Endodermal cell (in vitro differentiated cells): ENCODE results near the gene TSPAN3. TPM values are rescaled to one million over a fixed set of nuclear protein-coding genes. Genes with fewer than 3 reads are reported as not detected.

Experiments
- DNase-seq: peaks from one replicate; pipeline ENCODE4 v3.0.0-alpha.2; 2017
- H3K27ac ChIP-seq: 2 replicates; pipeline ENCODE4 v1.5.1; 2013; ENCODE audit warnings: mild to moderate bottlenecking, low read depth, low read length, moderate library complexity
- H3K27me3 ChIP-seq: 2 replicates; pipeline ENCODE4 v1.6.1; 2013; ENCODE audit warnings: mild to moderate bottlenecking, low read length, moderate library complexity; ENCODE audit not compliant: insufficient read depth, control insufficient read depth, poor library complexity, severe bottlenecking
- H3K36me3 ChIP-seq: 2 replicates; pipeline ENCODE4 v1.7.0; 2013; ENCODE audit warnings: mild to moderate bottlenecking, low read length, moderate library complexity; ENCODE audit not compliant: control insufficient read depth, insufficient read depth
- H3K4me1 ChIP-seq: one replicate; pipeline ENCODE4 v1.7.0; 2013; ENCODE audit warnings: low read length; ENCODE audit not compliant: control insufficient read depth, insufficient read depth
- H3K4me3 ChIP-seq: 2 replicates; pipeline ENCODE4 v1.5.1; 2013; ENCODE audit warnings: mild to moderate bottlenecking, low read length, moderate library complexity
- H3K9ac ChIP-seq: 2 replicates; pipeline ENCODE4 v1.6.1; 2013; ENCODE audit warnings: mild to moderate bottlenecking, low read length, moderate library complexity; ENCODE audit not compliant: poor library complexity, severe bottlenecking; ENCODE audit errors: extremely low read depth
- H3K9me3 ChIP-seq: 2 replicates; pipeline ENCODE4 v1.6.1; 2013; ENCODE audit warnings: mild to moderate bottlenecking, low read length, moderate library complexity; ENCODE audit not compliant: control insufficient read depth
- H3K27ac Mint-ChIP-seq: 2 replicates; pipeline ENCODE4 v1.8.0; 2020; ENCODE audit warnings: mixed read lengths
- H3K27me3 Mint-ChIP-seq: 2 replicates; pipeline ENCODE4 v1.8.0; 2021; ENCODE audit warnings: mild to moderate bottlenecking, mixed read lengths; ENCODE audit not compliant: insufficient read depth
- H3K36me3 Mint-ChIP-seq: 2 replicates; pipeline ENCODE4 v1.8.0; 2020; ENCODE audit warnings: low read depth, mixed read lengths
- H3K4me1 Mint-ChIP-seq: 2 replicates; pipeline ENCODE4 v1.8.0; 2020; ENCODE audit warnings: mixed read lengths
- H3K4me3 Mint-ChIP-seq: 2 replicates; pipeline ENCODE4 v1.8.0; 2020; ENCODE audit warnings: mild to moderate bottlenecking, moderate library complexity, mixed read lengths
- H3K9me3 Mint-ChIP-seq: 2 replicates; pipeline ENCODE4 v1.8.0; 2020; ENCODE audit warnings: mild to moderate bottlenecking, mixed read lengths
- WGBS, 2 experiments: methylation state at CpG; one replicate each; pipeline versions ENCODE4 v1.1.5 to v1.1.7; 2013; ENCODE audit warnings: missing lambda C conversion rate in 2 of 2, mixed read lengths in 1 of 2; ENCODE audit not compliant: insufficient coverage in 1 of 2, insufficient read length in 1 of 2; 5-methylcytosine and 5-hydroxymethylcytosine counted together
- total RNA-seq, 2 donors: library from RNA; stranded (reverse); fragmentation: NEBNext Ultra II Directional in 1 of 2; extraction: Animal tissue kit (Norgen Biotek cat#: 25700) in 1 of 2; gene quantifications; 2 replicates in 1 of 2; 3 replicates in 1 of 2; pipeline ENCODE4 v1.2.1, GENCODE V29; 2021
- TF ChIP-seq, protein P1 (sequence below): fragments of 200-600 bp; sonication (generic); conservative IDR thresholded peaks from 2 replicates; pipeline ENCODE4 v1.5.0; 2021; ENCODE audit warnings: antibody characterized with exemption, mild to moderate bottlenecking

Gene TSPAN3
- total RNA-seq, 2 donors from 2014 or later = 188 to 211 TPM

DNA sequence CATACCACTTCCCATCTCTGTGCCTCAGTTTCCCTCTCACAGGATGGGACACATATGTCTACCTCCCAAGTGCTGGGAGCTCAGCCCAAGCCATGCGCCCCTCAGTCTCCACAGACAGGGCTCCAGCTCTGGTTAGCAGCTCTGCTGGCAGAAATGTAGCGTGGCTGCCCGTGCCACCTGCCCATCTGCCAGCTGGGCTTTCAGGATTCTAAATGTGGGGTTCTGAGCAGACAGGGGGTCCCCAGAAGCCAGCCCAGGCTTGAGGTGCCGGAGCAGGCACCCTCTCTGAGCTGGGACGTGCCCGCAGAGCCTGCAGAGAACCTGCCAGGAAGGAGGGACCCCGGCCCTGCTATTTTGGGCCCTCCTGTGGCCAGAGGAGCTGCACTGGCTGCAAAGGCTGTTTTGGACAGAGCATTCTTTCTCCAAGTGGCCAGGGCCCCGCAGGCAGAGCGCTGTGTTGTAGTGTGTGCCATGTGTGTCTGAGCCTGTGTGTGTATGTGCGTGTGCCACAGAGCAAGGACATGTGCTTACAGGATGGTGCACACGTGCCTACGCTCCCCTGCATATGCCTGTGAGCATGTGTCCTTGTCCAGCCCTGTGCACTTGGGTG, 44.3 kb downstream of the TSPAN3 start:
- no peaks in the 10 kb centered on the region for H3K27me3 ChIP-seq
- H3K4me3 ChIP-seq = no peak overlapping the region
- Mint-ChIP-seq H3K4me3 (no peak overlapping the region), H3K9me3 (no peaks in the 10 kb centered on the region), H3K27ac (no peak overlapping the region), H3K27me3 (peaks cover 27% of the 10 kb centered on the region), H3K4me1 (no peaks in the 10 kb centered on the region), H3K36me3 (no peaks in the 10 kb centered on the region)
- H3K9ac ChIP-seq = no peak overlapping the region
- TF ChIP-seq, protein P1, sequence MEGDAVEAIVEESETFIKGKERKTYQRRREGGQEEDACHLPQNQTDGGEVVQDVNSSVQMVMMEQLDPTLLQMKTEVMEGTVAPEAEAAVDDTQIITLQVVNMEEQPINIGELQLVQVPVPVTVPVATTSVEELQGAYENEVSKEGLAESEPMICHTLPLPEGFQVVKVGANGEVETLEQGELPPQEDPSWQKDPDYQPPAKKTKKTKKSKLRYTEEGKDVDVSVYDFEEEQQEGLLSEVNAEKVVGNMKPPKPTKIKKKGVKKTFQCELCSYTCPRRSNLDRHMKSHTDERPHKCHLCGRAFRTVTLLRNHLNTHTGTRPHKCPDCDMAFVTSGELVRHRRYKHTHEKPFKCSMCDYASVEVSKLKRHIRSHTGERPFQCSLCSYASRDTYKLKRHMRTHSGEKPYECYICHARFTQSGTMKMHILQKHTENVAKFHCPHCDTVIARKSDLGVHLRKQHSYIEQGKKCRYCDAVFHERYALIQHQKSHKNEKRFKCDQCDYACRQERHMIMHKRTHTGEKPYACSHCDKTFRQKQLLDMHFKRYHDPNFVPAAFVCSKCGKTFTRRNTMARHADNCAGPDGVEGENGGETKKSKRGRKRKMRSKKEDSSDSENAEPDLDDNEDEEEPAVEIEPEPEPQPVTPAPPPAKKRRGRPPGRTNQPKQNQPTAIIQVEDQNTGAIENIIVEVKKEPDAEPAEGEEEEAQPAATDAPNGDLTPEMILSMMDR = no peak
- no peaks in the 10 kb centered on the region for H3K36me3 ChIP-seq
- H3K27ac ChIP-seq = no peak overlapping the region
- WGBS, 2 experiments = 90 to 95% methylated on average over 4 to 12 of the region's 12 CpGs
- DNase-seq = peak; percentile 50
- no peaks in the 10 kb centered on the region for H3K9me3 ChIP-seq
- no peaks in the 10 kb centered on the region for H3K4me1 ChIP-seq

DNA sequence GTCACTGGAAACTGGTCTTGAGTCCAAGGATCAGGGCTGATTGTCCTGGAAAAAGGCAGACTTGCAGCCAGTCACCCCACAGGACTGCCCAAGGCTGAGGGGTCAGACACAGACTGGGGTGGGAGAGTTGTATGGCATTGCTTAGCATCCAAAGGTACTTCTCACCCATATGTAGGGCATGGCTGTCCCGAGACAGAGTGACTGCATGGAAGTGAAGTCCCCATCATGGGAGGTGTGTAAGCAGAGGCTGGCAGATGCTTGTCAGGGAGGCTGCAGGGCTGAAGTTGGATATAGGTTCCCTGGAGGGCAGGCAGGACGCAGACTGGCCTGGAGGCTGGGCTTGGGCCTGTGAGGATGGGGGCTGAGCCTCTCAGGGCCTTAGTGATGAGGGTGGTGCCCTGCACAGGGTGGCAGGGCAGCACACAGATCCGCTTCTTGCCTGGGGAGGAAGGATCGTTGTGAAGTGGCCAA, 44.9 kb downstream of the TSPAN3 start:
- Mint-ChIP-seq H3K4me1 (no peaks in the 10 kb centered on the region), H3K27ac (no peak overlapping the region), H3K9me3 (no peaks in the 10 kb centered on the region), H3K36me3 (no peaks in the 10 kb centered on the region), H3K4me3 (no peak overlapping the region), H3K27me3 (peaks cover 27% of the 10 kb centered on the region)
- TF ChIP-seq, protein P1 = no peak
- no peaks in the 10 kb centered on the region for H3K4me1 ChIP-seq
- H3K4me3 ChIP-seq = no peak overlapping the region
- H3K9ac ChIP-seq = no peak overlapping the region
- 85 to 92% methylated on average over 4 of the region's 4 CpGs for WGBS, 2 experiments
- no peaks in the 10 kb centered on the region for H3K9me3 ChIP-seq
- H3K27ac ChIP-seq = no peak overlapping the region
- no peaks in the 10 kb centered on the region for H3K36me3 ChIP-seq
- no peaks in the 10 kb centered on the region for H3K27me3 ChIP-seq
- DNase-seq = peak; percentile 50

DNA sequence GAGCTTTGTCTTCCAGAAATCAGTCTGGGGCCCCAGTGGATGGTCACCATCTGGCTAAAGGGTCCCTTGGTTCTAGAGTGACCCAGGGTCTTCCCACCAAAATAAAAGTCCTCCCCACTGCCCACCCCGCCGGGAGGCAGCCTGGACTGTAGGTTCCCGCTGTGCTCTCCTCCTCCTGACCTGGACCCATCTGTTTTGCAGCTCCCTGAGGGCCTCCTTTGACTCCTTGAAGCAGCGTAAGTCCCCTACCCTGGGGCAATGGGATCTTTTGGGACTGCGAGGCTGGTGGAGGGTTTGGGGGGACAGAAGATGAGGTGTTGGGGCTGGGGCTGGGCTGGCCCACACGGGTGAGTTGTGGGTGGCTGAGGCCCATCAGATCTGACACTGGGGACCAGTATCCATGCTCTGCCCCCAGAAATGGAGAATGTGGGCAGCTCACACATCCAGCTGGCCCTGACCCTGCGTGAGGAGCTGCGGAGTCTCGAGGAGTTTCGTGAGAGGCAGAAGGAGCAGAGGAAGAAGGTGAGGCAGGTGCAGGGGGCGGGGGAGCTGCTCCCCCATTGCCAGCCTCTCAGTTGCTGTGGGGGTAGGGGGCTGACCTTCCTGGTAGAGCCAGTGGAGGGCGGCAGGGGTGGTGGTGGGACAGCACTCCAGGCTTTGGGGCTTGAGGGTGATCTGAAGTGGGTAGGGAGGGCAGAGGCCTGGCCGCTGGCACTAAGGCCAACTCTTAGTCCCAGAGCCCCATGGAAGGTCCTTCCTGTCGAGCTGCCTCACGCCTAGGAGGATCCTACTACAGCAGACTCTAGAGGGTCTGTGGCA, 45.6 kb downstream of the TSPAN3 start:
- no peak overlapping the region for H3K27ac ChIP-seq
- TF ChIP-seq, protein P1 = no peak
- Mint-ChIP-seq H3K4me1 (no peaks in the 10 kb centered on the region), H3K27me3 (peaks cover 27% of the 10 kb centered on the region), H3K9me3 (no peaks in the 10 kb centered on the region), H3K27ac (no peak overlapping the region), H3K4me3 (no peak overlapping the region), H3K36me3 (no peaks in the 10 kb centered on the region)
- no peak for DNase-seq
- no peaks in the 10 kb centered on the region for H3K36me3 ChIP-seq
- no peaks in the 10 kb centered on the region for H3K27me3 ChIP-seq
- no peaks in the 10 kb centered on the region for H3K9me3 ChIP-seq
- H3K4me1 ChIP-seq = no peaks in the 10 kb centered on the region
- 86 to 91% methylated on average over 4 to 15 of the region's 15 CpGs for WGBS, 2 experiments
- H3K9ac ChIP-seq = no peak overlapping the region
- H3K4me3 ChIP-seq = no peak overlapping the region
